Brain microvascular endothelial cell (primary cell): ENCODE results near the gene RALGPS1.

ENCODE experiments used
- DNase-seq: peaks from one replicate; pipeline ENCODE4 v3.0.0-alpha.2; 2020
- H3K27ac ChIP-seq: fragments of 250-450 bp; sonication (Bioruptor Pico); 2 replicates; pipeline ENCODE4 v1.5.1; 2020; ENCODE audit warnings: mild to moderate bottlenecking, moderate library complexity
- H3K27me3 ChIP-seq: fragments of 250-450 bp; sonication (Bioruptor Pico); replicated peaks from 2 replicates; pipeline ENCODE4 v1.5.1; 2020; ENCODE audit warnings: mild to moderate bottlenecking
- H3K36me3 ChIP-seq: fragments of 250-450 bp; sonication (Bioruptor Pico); replicated peaks from 2 replicates; pipeline ENCODE4 v1.5.1; 2020; ENCODE audit warnings: mild to moderate bottlenecking
- H3K4me3 ChIP-seq: 2 replicates; pipeline ENCODE4 v1.5.1; 2011; ENCODE audit warnings: low read depth, mild to moderate bottlenecking, control low read depth, low read length, moderate library complexity
- in situ Hi-C: cut with HindIII; loops from 2 replicates; pipeline ENCODE4 v1.10.0; 2017; ENCODE audit warnings: low sequenced_read_pairs, low pct_ligation_motif_present
- TF ChIP-seq, protein P1 (sequence below): IDR thresholded peaks from 2 replicates; pipeline ENCODE4 v1.5.1; 2011; ENCODE audit warnings: low read depth, mild to moderate bottlenecking, moderate library complexity, low read length, control low read depth, inconsistent platforms; ENCODE audit errors: missing control alignments

RALGPS1 gene

DNA sequence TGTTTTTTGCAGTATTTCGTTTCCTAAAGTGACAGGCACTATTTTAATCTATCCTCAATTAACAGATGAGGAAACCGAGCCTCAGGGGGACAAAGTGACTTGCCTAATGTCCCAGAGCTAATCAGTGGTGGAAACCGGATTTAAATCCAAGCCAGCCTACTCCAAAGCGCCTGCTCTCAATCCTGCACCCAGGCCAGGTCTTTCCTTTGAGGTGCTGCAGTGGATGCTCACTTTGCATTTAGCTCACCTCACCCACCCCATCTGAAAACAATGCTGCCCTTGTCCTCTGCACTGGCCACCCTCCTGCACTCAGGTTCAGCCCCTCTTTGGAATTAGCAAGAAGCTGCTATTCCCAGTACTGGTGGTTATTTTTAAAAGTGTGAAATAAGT lies 191.9 kb downstream of the RALGPS1 start:
- no peak for DNase-seq
- in situ Hi-C loops: no loop called here
- no peaks in the 10 kb centered on the region for H3K27me3 ChIP-seq
- no peaks in the 10 kb centered on the region for H3K36me3 ChIP-seq
- TF ChIP-seq, protein P1, sequence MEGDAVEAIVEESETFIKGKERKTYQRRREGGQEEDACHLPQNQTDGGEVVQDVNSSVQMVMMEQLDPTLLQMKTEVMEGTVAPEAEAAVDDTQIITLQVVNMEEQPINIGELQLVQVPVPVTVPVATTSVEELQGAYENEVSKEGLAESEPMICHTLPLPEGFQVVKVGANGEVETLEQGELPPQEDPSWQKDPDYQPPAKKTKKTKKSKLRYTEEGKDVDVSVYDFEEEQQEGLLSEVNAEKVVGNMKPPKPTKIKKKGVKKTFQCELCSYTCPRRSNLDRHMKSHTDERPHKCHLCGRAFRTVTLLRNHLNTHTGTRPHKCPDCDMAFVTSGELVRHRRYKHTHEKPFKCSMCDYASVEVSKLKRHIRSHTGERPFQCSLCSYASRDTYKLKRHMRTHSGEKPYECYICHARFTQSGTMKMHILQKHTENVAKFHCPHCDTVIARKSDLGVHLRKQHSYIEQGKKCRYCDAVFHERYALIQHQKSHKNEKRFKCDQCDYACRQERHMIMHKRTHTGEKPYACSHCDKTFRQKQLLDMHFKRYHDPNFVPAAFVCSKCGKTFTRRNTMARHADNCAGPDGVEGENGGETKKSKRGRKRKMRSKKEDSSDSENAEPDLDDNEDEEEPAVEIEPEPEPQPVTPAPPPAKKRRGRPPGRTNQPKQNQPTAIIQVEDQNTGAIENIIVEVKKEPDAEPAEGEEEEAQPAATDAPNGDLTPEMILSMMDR: no peak
- no peak overlapping the region for H3K4me3 ChIP-seq
- H3K27ac ChIP-seq: no peak overlapping the region

DNA sequence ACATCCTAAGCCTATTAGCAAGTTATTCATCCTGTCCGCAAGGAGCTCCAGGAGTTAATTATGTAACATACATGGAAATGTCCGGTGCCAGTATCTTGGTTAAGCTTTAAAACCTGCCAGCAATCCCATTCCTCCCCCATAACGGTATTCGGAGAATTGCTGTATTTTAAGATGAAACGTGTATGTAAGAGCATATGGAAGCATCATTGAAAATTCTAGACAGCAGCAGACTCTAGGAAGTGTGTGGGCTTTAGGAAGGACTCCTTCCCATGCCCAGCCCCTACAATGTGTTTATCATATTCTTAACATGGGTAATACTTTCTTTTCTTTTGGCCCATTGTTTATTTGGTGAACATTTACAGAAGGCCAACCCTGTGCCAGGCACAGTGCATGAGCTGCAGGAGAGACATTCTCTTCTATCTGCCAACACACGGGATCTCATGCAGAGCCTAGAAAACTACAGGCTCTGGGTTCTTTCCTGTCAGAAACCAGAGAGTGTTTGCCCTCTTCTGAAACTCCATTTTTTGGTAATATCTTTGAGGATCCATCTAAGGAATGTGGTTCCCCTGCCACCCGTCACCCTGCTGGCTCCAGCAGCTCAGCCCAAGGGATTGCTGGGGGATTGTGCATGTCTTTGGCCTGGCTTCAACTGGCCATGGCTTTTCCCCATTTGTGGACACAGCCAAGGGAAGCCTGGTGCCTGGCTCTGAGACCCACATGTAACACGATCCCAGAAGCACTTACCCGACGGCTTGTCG lies 192.8 kb downstream of the RALGPS1 start:
- DNase-seq: no peak
- Histone ChIP-seq H3K36me3 (no peaks in the 10 kb centered on the region), H3K27me3 (no peaks in the 10 kb centered on the region), H3K27ac (no peak overlapping the region), H3K4me3 (no peak overlapping the region)
- in situ Hi-C loops: no loop called here
- TF ChIP-seq, protein P1: no peak

DNA sequence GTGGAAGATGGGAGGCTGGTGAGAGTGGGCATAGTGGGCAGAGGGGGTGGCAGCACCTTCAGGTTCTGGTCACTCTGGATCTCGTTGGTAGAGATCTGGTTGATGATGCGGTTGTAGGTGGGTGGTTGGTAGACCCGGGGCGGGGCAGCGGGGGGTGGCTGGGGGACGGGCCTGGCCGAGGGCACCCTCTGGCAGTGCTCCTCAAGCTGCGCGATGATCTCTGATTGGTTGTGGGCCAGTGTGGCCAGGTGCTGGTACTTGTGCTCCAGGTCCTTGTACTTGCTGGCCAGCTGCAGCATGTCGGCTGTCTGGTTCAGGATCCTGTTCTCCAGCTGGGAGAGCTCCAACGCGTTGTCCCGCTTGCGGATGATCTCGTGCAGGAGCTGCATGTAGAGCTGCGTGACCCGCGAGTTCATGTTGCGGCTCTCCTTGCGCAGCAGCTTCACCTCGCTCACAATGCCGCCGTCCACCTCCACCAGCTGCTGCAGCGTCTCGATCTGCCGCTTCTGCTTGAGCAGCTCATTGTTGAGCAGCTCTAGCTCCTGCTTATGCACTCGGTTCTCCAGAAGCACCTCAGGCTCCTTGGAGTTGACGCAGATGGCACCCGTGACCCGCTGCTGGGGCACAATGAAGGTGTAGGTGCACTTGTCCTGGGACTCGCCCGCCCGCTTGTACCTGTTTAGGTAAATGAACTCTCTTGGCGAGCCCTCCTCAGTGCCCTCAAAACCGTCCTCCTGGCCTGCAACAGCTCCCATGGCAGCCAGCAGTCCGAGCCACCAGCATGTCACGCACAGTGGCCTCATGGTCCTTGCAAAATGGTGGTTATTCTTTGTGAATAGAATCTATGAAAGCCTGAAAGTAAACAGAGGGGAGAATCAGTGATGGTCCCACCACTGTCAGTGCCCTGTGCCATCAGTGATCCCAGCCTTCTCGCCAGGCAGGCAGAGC lies 193.6 kb downstream of the RALGPS1 start:
- Histone ChIP-seq H3K27ac (no peak overlapping the region), H3K4me3 (no peak overlapping the region), H3K36me3 (no peaks in the 10 kb centered on the region), H3K27me3 (no peaks in the 10 kb centered on the region)
- TF ChIP-seq, protein P1: no peak
- in situ Hi-C loops: no loop called here
- no peak for DNase-seq

DNA sequence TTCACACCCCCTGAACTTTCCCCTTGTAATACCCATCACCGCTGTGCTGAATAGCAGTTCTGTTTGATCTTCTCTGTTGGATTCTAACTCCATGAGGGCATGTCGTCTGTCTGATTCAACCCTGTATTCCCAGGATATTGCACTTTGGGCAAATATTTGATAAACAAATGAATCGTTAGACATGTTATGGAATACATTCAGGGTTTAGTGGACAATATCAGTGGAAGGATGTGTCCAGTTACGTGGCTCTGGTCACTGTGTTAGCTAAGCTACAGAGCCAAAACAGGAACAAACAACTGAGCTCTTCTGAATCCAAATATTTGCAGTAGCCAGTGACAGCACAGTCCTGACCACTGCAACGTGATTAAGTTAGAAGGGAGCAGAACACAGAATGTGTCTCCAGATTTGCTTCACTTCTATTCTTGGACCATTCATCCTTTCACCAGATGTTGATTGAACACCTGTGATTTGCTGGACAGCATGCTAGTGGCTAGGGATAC lies 194.7 kb downstream of the RALGPS1 start:
- TF ChIP-seq, protein P1: no peak
- no peak overlapping the region for H3K27ac ChIP-seq
- H3K27me3 ChIP-seq: no peaks in the 10 kb centered on the region
- in situ Hi-C loops: no loop called here
- DNase-seq: no peak
- H3K36me3 ChIP-seq: no peaks in the 10 kb centered on the region
- no peak overlapping the region for H3K4me3 ChIP-seq

DNA sequence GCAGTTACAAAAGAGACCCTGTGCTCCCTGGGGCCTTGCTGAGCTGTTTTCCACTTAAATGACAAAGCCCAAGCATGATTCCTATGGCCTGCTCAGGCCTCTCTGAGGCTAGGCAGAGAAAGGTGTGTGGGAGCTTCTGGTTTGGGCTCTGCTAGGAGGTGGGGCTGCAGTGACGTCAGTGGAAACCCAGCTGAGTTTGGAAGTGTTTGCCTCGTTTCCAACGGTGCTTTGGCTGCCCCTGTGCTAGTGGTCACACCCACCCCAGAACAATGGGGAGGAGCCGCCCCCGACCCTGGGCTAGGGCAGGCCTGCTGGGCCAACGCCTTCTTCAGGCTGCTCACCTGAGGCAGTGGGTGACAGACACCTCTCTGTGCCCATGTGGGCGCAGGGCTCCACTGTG lies 197.5 kb downstream of the RALGPS1 start:
- TF ChIP-seq, protein P1: no peak
- Histone ChIP-seq H3K27me3 (no peaks in the 10 kb centered on the region), H3K36me3 (no peaks in the 10 kb centered on the region), H3K27ac (no peak overlapping the region), H3K4me3 (no peak overlapping the region)
- in situ Hi-C loops: no loop called here
- no peak for DNase-seq
